ENCODE data around the gene DGAT2L6. TPM values are rescaled to one million over a fixed set of nuclear protein-coding genes. Genes with fewer than 3 reads are reported as not detected.

The DGAT2L6 gene
- total RNA-seq, 1 experiment from 2014 or later: not detected

DNA sequence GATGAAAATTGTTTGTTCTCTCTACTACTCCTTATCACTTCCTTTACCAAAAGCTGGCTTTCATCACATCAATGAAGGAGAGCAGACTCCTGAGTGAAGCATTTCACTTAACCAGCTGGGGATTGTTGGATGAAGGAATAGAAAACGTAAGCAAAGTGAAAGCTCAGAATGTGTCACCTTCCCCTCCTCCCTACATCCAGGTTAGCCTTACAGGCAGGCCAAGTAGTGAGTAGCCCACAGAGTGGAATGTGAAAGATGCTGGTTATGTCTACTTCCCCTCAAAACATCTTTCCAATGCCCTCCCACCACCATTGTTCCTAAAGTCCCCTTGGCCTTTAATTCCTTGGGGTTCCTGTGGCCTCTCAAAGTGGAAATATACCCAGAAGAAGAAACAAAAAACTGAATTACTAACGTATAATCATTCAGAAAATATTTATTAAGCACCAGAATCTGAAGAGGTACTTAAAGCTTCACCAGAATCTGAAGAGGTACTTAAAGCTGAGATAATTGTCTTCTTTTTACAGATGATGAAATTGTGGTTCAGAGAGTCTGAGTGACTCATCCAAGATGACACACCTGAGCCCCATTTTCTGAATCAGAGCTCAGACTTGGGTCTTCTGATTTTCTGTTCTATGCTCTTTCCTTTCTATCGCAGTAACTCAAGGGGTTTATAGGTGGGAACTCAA is 76.2 kb downstream of the DGAT2L6 start:
- Histone ChIP-seq H3T11ph (ENCODE audit: low read length) (no peak overlapping the region), H3K23ac (ENCODE audit: insufficient read length, low read depth, low read length) (no peak overlapping the region), H4K8ac (replicated peaks; ENCODE audit: insufficient read length, low read depth, low read length) (no peak overlapping the region), H2BK12ac (ENCODE audit: insufficient read length, low read depth, low read length) (no peak overlapping the region), H3K18ac (ENCODE audit: insufficient read length, low read depth, low read length) (no peak overlapping the region), H2BK5ac (ENCODE audit: insufficient read length, low read length) (no peak overlapping the region), H3K4me1 (ENCODE audit: insufficient read depth, low read length) (no peaks in the 10 kb centered on the region), H3K9me3 (ENCODE audit: control insufficient read depth, low read depth, low read length) (peaks cover 42% of the 10 kb centered on the region), H3K79me1 (ENCODE audit: insufficient read depth, low read depth, low read length, poor library complexity, severe bottlenecking) (no peaks in the 10 kb centered on the region), H4K5ac (ENCODE audit: insufficient read length, low read depth, low read length) (no peak overlapping the region), H3K9ac (ENCODE audit: extremely low read depth, insufficient read length, low read length) (no peak overlapping the region), H2BK20ac (ENCODE audit: low read depth, low read length, poor library complexity, severe bottlenecking) (no peak overlapping the region), H3K27me3 (ENCODE audit: insufficient read depth, low read length) (no peaks in the 10 kb centered on the region), H3K14ac (ENCODE audit: insufficient read depth, low read length) (no peak overlapping the region), H3K4ac (ENCODE audit: low read depth, low read length) (no peak overlapping the region), H2BK15ac (ENCODE audit: low read depth, low read length) (no peak overlapping the region), H2AFZ (ENCODE audit: low read length) (no peak overlapping the region), H2BK120ac (ENCODE audit: low read depth, low read length, poor library complexity, severe bottlenecking) (no peak overlapping the region), H4K91ac (ENCODE audit: insufficient read length, low read depth, low read length) (no peak overlapping the region), H3K56ac (ENCODE audit: insufficient read length, low read depth, low read length) (no peak overlapping the region), H4K20me1 (ENCODE audit: control insufficient read depth, insufficient read depth, insufficient read length) (no peaks in the 10 kb centered on the region), H3K79me2 (ENCODE audit: insufficient read depth, low read length) (no peaks in the 10 kb centered on the region), H3K27ac (ENCODE audit: insufficient read length, low read depth, low read length) (no peak overlapping the region), H3K4me2 (ENCODE audit: insufficient read depth, insufficient read length, low read length) (no peak overlapping the region), H2AK5ac (ENCODE audit: insufficient read length, low read length) (no peak overlapping the region), H3K23me2 (ENCODE audit: insufficient read length, low read depth, low read length, poor library complexity, severe bottlenecking) (no peaks in the 10 kb centered on the region)
- Mint-ChIP-seq H3K9me3 (peaks cover 68 to 78% of the 10 kb centered on the region in 2 experiments), H3K27me3 (ENCODE audit: low read depth) (no peaks in the 10 kb centered on the region), H3K36me3 (ENCODE audit: insufficient read depth in 1 of 3, low read depth in 3 of 3) (peaks cover 0 to 5% (median 0%) of the 10 kb centered on the region in 3 experiments; a peak in 3 of 7 replicates), H3K4me3 (no peak overlapping the region), H3K4me1 (peaks cover 10% of the 10 kb centered on the region in 2 experiments), H3K27ac (no peak overlapping the region)
- no peak for DNase-seq
- TF ChIP-seq, protein P1, sequence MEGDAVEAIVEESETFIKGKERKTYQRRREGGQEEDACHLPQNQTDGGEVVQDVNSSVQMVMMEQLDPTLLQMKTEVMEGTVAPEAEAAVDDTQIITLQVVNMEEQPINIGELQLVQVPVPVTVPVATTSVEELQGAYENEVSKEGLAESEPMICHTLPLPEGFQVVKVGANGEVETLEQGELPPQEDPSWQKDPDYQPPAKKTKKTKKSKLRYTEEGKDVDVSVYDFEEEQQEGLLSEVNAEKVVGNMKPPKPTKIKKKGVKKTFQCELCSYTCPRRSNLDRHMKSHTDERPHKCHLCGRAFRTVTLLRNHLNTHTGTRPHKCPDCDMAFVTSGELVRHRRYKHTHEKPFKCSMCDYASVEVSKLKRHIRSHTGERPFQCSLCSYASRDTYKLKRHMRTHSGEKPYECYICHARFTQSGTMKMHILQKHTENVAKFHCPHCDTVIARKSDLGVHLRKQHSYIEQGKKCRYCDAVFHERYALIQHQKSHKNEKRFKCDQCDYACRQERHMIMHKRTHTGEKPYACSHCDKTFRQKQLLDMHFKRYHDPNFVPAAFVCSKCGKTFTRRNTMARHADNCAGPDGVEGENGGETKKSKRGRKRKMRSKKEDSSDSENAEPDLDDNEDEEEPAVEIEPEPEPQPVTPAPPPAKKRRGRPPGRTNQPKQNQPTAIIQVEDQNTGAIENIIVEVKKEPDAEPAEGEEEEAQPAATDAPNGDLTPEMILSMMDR (conservative IDR thresholded peaks at IDR 0.05): no peak
- no CpG with 5 or more reads among the region's 3 CpGs for WGBS (ENCODE audit: extremely low coverage, insufficient read length, low lambda C conversion rate)
